Pons (tissue), 1 donor: Measurements from ENCODE around the gene KBTBD6.
"Not testable (repeated sequence)": the region's sequence is repeated elsewhere in the genome, so short reads cannot be mapped to it uniquely, and the experiment has no call there.

Source experiments
- DNase-seq: peaks from one replicate; pipeline ENCODE4 v3.0.0-alpha.2; 2016; ENCODE audit warnings: low spot score

The KBTBD6 gene, protein sequence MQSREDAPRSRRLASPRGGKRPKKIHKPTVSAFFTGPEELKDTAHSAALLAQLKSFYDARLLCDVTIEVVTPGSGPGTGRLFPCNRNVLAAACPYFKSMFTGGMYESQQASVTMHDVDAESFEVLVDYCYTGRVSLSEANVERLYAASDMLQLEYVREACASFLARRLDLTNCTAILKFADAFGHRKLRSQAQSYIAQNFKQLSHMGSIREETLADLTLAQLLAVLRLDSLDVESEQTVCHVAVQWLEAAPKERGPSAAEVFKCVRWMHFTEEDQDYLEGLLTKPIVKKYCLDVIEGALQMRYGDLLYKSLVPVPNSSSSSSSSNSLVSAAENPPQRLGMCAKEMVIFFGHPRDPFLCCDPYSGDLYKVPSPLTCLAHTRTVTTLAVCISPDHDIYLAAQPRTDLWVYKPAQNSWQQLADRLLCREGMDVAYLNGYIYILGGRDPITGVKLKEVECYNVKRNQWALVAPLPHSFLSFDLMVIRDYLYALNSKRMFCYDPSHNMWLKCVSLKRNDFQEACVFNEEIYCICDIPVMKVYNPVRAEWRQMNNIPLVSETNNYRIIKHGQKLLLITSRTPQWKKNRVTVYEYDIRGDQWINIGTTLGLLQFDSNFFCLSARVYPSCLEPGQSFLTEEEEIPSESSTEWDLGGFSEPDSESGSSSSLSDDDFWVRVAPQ

GRCh38 chr13:41132512-41133152, at the start of gene KBTBD6:
Gene KBTBD6 (minus strand): TSS chr13:41132802. CDS start chr13:41132511, 291 bp downstream.
- DNase-seq = peak; percentile 98

DNA sequence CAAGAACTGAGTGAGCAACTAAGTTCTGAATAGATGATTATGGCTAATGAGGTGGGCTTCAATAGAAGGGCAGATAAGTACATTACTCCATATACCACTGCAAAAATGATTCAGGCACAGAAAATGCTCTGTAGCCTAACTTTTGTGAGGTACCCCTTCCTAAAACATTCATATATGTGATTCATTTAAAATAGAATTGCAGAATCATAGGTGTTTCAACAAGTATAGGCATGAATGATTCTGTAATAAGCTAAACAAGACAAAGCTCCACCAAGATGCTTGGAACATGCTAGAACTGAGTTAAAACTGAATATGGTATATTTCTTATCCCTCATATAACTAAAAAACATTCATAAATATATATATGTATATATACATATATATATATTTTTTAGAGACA, 49.6 kb upstream of the KBTBD6 start:
- DNase-seq = no peak

GRCh38 chr13:41179593-41180250, 47.1 kb upstream of the KBTBD6 start:
- no peak for DNase-seq

- no peak for DNase-seq
Observed at GRCh38 chr13:41178040-41178439, 45.4 kb upstream of the KBTBD6 start.

GRCh38 chr13:41177616-41178015, 45.0 kb upstream of the KBTBD6 start:
- no peak for DNase-seq

GRCh38 chr13:41175576-41175975, 43.0 kb upstream of the KBTBD6 start:
- DNase-seq = not testable (repeated sequence)

GRCh38 chr13:41162151-41162550, 29.5 kb upstream of the KBTBD6 start:
- no peak for DNase-seq

GRCh38 chr13:41159174-41159573, 26.6 kb upstream of the KBTBD6 start:
- no peak for DNase-seq

DNA sequence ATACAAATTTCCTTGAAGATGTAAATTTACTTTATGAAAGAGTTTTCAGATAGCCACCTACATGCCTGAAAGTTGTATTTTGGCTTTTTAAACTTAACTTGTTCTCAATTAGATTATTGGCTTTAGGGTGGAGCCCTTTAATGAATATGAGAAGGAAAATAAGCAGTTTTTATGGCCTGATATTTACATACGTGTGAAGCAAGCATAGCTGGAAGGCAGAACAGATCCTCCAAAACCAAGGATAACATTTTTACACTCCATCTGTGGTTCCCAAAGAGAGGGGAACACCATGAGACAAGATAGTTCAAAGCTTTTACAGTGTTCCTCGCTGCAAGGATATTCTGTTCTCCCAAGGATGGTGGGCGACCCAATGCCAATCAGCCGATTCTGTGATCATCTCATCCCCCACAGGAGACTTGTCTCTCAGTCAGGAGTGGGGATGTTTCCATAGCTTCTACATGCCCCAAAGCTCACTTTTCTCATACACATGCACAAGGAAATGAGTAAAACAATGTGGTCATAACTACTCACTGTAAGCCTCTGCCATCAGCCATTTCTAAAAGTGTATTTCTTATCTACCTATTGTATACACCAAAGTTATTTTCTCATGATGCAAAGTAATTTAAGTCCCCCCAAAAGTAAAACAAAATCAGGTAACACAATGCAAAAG, 24.6 kb upstream of the KBTBD6 start:
- no peak for DNase-seq

DNA sequence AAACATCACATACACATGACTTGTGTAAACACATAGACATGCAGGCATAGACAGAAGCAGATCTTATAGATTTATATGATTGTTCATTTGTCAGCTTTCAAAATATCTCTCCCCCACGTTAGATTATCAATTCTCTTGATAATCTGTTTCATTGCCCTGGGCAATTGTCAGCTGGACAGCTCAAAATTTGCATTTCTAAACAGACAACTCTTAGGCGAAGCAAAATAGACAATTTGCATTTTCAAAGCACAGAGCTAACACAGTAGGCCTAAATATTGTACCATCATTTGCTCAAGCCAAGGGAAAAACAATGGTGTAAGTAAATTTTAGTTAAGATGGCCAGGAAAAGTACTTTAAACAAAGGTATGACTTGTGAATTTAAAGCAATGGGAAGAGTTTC, 24.0 kb upstream of the KBTBD6 start:
- DNase-seq = no peak

- DNase-seq = no peak
Observed at GRCh38 chr13:41154042-41154441, 21.4 kb upstream of the KBTBD6 start.

- DNase-seq = no peak
Observed at GRCh38 chr13:41152005-41152404, 19.4 kb upstream of the KBTBD6 start.

GRCh38 chr13:41150058-41150457, 17.5 kb upstream of the KBTBD6 start:
- no peak for DNase-seq

GRCh38 chr13:41148419-41149283, 16.0 kb upstream of the KBTBD6 start:
- no peak for DNase-seq

GRCh38 chr13:41145136-41145908, 12.7 kb upstream of the KBTBD6 start:
- DNase-seq = no peak

DNA sequence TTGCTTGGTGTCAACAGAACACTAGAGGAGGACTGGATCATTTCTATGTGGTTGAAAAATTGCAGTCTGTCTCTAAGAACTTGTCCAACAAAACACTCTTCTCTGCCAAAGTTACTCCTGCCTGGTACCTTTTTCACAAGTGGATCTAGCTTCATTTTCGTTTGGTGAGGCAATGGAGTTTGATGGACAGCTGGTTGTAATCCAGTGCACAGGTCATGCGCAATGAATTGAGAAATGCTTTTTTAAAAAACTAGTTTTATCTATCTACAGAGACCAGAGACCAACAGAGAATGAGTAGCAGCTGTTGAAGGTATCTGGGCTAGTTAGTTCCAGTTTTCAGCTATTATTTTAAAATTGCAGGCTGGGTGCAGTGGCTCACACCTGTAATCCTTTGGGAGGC, 12.0 kb upstream of the KBTBD6 start:
- no peak for DNase-seq

DNA sequence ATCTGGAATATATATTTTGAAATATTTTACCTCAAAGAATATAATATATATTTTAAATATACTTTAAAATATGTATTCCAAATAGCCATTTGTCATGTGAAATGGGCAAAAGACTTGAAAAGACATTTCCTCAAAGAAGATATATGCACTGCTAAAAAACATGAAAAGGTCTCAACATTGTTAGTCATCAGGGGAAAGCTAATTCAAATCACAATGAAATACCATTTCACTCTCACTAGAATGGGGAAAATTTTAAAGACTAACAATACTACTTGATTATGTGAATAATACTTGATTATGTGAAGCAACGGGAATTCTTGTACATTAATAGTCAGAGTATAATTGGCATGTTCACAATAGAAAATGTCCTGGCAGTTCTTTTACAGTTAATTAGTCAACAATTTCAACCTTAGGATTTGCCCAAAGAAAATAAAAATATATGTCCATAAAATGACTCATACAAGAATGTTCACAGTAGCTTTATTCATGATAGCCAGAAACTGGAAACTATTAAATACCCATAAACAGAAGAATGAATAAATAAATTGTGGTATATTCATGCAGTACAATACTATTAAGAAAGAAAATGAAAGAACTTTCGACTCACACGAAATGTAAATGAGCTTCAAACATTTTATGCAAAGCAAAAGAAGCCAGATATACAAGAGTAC, 6.8 kb upstream of the KBTBD6 start:
- no peak for DNase-seq

- DNase-seq = no peak
Observed at GRCh38 chr13:41137951-41138350, 5.3 kb upstream of the KBTBD6 start.

DNA sequence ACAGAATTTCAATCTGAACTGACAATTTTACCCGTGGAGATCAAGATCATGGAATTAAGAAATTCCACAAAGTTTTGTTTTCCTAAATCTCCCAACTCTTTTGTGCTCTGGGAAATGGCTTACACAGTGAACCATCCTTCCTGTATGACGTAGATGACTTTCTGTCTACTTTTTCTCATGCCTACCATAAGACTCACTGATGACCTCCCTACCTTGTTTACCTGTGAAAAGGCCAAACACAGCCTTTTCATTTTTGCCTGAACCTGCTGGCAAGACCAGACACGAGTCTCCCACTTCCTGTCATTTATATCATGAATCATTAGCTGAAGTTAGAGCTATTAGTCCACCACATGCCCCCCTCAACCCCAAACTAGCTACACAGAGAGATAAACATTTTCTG, 4.6 kb upstream of the KBTBD6 start:
- DNase-seq = no peak
